Measurements from ENCODE around the gene SMIM32. TPM values are rescaled to one million over a fixed set of nuclear protein-coding genes. Genes with fewer than 3 reads are reported as not detected.
A peak's percentile ranks its signal among the peaks of the same experiment; 100 is the strongest.

SMIM32 gene
- total and polyA plus RNA-seq, 2 donors (not counting 3 experiments of a cell fraction or from before 2014, with no cell fraction given), result not detected

- Histone ChIP-seq H3K36me3 (ENCODE audit: control insufficient read depth in 2 of 2, extremely low read depth in 1 of 2, insufficient read depth in 2 of 2, low read length in 2 of 2) (no peaks in the 10 kb centered on the region), H3K9ac (replicated peaks; ENCODE audit: extremely low read depth, insufficient read depth, low read length) (no peak overlapping the region), H3K4me3 (replicated peaks in 1 of 3; ENCODE audit: insufficient read depth in 1 of 3, low read depth in 1 of 3, low read length in 3 of 3) (peak overlapping the region in 1 of 3 experiments; percentile 10), H3K4me2 (ENCODE audit: insufficient read depth, low read length) (peak overlapping the region; percentile 3), H3K79me2 (ENCODE audit: control insufficient read depth, insufficient read depth, low read length) (no peaks in the 10 kb centered on the region), H3K27me3 (ENCODE audit: control insufficient read depth in 2 of 2, insufficient read depth in 2 of 2, low read length in 2 of 2) (peaks cover 35 to 43% of the 10 kb centered on the region in 2 experiments), H3K9me1 (replicated peaks; ENCODE audit: control insufficient read depth, extremely low read depth, insufficient read depth, low read length) (no peaks in the 10 kb centered on the region), H3K4me1 (ENCODE audit: control insufficient read depth, extremely low read depth, insufficient read depth, low read length) (peaks cover 4% of the 10 kb centered on the region), H2AFZ (ENCODE audit: low read depth, low read length) (no peak overlapping the region), H3K9me3 (replicated peaks; ENCODE audit: control insufficient read depth, insufficient read depth, low read length) (no peaks in the 10 kb centered on the region), H3K27ac (ENCODE audit: insufficient read depth, low read depth, low read length) (no peak overlapping the region), H4K20me1 (replicated peaks; ENCODE audit: control insufficient read depth, extremely low read depth, insufficient read depth, low read length) (no peaks in the 10 kb centered on the region)
- intact Hi-C loops (cut with micrococcal nuclease) (loop anchor here (5.0 kb wide), 1 partner anchor 60 kb away; the partner anchor contains the start of gene SMAD5), dilution Hi-C loops (cut with MboI; ENCODE audit: extremely low pct_ligation_motif_present, low sequenced_read_pairs) (no loop called here)
- no peak for DNase-seq (ENCODE audit: low read depth, low spot score)
- POLR2A ChIA-PET, result no interaction called here
- TF ChIP-seq EZH2 (IDR thresholded peaks at IDR 0.05; ENCODE audit: borderline replicate concordance, low read depth, low read length, severe bottlenecking) (peak; percentile 97), CTCF (IDR thresholded peaks at IDR 0.05; ENCODE audit: extremely low read depth in 1 of 2, insufficient read depth in 1 of 2, low read depth in 1 of 2, low read length in 2 of 2) (no peak), JUN (IDR thresholded peaks at IDR 0.05; ENCODE audit: borderline replicate concordance, insufficient read depth, insufficient read length, low read depth) (no peak), MYC (IDR thresholded peaks at IDR 0.05; ENCODE audit: low read depth, low read length) (no peak), GATA2 (IDR thresholded peaks at IDR 0.05; ENCODE audit: insufficient read depth, insufficient read length, low read depth, low read length) (no peak), MAX (IDR thresholded peaks at IDR 0.05; ENCODE audit: insufficient read depth, insufficient read length) (no peak), POLR2AphosphoS5 (IDR thresholded peaks at IDR 0.05; ENCODE audit: insufficient read depth, low read depth, low read length) (no peak)
- BruUV-seq (replicated peaks), result no TSS peak
- no peak for FAIRE-seq
- CTCF ChIA-PET, result no interaction called here
Observed at GRCh38 chr5:136192015-136192525, 892 bp downstream of the SMIM32 start.

Measured in endothelial cell of umbilical vein (primary cell).